Motor neuron (in vitro differentiated cells): ENCODE results near the gene ATP8B4. TPM values are rescaled to one million over a fixed set of nuclear protein-coding genes. Genes with fewer than 3 reads are reported as not detected.

ENCODE experiments used
- ATAC-seq, 8 experiments: fragments of 200-7000 bp; cut with Tn5 transposase; replicated peaks in 6 of 8; 2 replicates each; pipeline ENCODE4 v1.8.0; 2021; ENCODE audit warnings: mild to moderate bottlenecking in 8 of 8, moderate library complexity in 8 of 8
- H3K27ac ChIP-seq, 2 donors: fragments of 250-450 bp; sonication (Bioruptor Pico); 2 replicates each; pipeline ENCODE4 v1.9.0; 2021; ENCODE audit warnings: antibody characterized with exemption in 2 of 2, mild to moderate bottlenecking in 2 of 2, moderate library complexity in 1 of 2
- H3K4me1 ChIP-seq, 2 donors: fragments of 250-450 bp; sonication (Bioruptor Pico); replicated peaks in 1 of 2; 2 replicates each; pipeline ENCODE4 v1.6.1; 2021; ENCODE audit warnings: antibody characterized with exemption in 2 of 2, mild to moderate bottlenecking in 2 of 2, moderate library complexity in 1 of 2
- H3K4me3 ChIP-seq, 5 donors: fragments of 250-450 bp; sonication (Bioruptor Pico); 2 replicates each; pipeline ENCODE4 v1.9.0; 2021; ENCODE audit warnings: antibody characterized with exemption in 5 of 5, mild to moderate bottlenecking in 5 of 5, moderate library complexity in 4 of 5
- WGBS, 10 experiments: fragments of 450-650 bp; shearing (Covaris generic); methylation state at CpG; one replicate each; pipeline ENCODE4 v1.0.0; 2022; 5-methylcytosine and 5-hydroxymethylcytosine counted together
- in situ Hi-C, 9 experiments: fragments of 400-800 bp; cut with MboI; loops; one replicate each; pipeline ENCODE4 v1.15.0; 2021; ENCODE audit warnings: low sequenced_read_pairs in 9 of 9, low pct_unique_long_range_greater_than_20kb in 2 of 9; ENCODE audit not compliant: unreplicated experiment in 9 of 9
- total RNA-seq, 8 experiments: library from RNA; unstranded; fragments of 300-600 nt; gene quantifications; 2 replicates each; pipeline versions ENCODE4 v1.2.3 to v1.2.4, GENCODE V29; 2022

Gene ATP8B4
- total RNA-seq, 8 experiments from 2014 or later = 0.22 to 2.2 (median 1.1) TPM

DNA sequence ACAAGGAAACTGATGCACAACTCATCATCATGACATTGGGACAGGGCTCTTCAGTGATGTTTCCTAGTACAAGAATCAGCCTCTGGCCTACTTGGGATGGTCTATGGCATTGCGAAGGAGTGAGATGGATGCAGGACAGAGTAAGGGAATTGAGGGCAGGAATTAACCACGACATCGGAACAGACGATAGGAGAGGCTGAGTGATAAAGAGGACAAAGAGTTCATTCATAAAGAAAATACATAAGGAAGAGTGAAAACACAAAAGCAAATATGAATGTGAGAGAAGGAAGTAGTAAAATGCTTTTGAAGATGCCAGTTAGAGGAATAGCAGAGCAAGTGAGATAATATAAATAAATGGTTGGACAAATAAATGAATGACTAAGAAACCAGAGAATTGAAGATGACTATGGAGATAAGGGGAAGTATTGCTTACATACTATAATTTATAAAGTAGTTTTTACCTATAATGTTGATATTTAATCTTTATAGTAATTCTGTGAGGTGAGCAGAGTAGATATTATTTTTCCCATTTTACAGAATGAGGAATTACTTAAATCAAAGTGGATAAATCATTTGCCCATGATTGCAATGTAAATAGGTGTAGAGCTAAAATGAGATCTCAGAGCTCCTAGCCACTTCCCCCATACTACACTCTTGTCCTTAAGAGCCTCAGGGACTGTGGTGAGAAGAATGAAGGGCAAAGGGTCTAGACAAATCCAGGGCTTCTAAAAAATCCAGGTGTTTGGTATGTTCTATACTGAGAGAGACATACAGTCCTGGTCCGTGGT is 294.9 kb downstream of the ATP8B4 start:
- in situ Hi-C loops = no loop called here
- Histone ChIP-seq H3K27ac (no peak overlapping the region), H3K4me1 (no peaks in the 10 kb centered on the region), H3K4me3 (no peak overlapping the region)
- WGBS, 10 experiments = 62 to 100% (median 90%) methylated on average over 1 to 5 of the region's 5 CpGs
- no peak for ATAC-seq

GRCh38 chr15:49817100-49817499 is 301.9 kb downstream of the ATP8B4 start:
- Histone ChIP-seq H3K4me1 (peaks cover 0 to 3% of the 10 kb centered on the region in 2 donors), H3K4me3 (no peak overlapping the region), H3K27ac (no peak overlapping the region)
- no peak for ATAC-seq
- in situ Hi-C loops = no loop called here
- WGBS, 10 experiments = 80 to 100% (median 100%) methylated on average over 1 to 2 of the region's 2 CpGs; no CpG with 5 or more reads in 5 of the 10 experiments

DNA sequence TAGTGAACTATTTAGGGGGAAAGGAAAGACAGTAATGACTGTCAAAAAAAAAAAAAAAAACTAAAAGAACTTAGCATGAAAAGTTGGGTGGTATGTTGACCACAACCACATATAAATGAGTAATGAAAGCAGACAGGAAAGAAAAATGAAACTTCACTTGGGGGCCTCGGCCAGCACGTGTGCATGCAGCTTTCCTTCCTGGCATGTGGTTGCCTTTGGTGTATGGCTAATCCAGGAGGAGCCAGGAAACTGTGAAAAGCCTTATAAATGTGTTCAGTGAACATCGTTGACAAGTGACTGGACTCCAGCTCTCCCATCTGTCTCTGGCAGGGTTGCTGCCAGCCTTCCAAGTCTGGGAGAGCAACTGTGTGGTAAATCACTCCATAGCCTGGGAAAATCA is 303.1 kb downstream of the ATP8B4 start:
- 5 to 73% (median 38%) methylated on average over 2 to 3 of the region's 3 CpGs for WGBS, 10 experiments
- Histone ChIP-seq H3K27ac (no peak overlapping the region), H3K4me1 (peaks cover 0 to 3% of the 10 kb centered on the region in 2 donors), H3K4me3 (no peak overlapping the region)
- no peak for ATAC-seq
- in situ Hi-C loops = no loop called here

DNA sequence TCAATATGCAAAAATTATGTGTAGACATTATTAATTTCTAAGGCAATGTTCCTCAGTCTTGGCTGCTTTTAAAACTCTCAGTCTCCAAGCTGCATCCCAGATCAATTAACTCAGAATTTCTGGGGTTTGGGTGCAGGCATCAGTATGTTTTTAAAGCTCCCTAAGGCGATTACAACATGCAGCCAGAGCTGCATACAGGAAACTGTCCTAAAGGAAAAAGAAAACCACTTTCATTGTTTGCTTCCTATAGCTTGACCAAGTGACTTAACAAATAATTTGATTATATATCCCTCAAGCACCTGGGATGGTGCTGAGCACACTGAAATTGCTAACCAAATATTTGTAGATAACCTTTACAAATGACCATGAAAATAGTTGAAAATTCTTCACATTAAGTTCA is 303.5 kb downstream of the ATP8B4 start:
- ATAC-seq = no peak
- 20 to 100% (median 61%) methylated on average over 1 of the region's 1 CpG; no CpG with 5 or more reads in 2 of the 10 experiments for WGBS, 10 experiments
- Histone ChIP-seq H3K27ac (no peak overlapping the region), H3K4me1 (peaks cover 0 to 3% of the 10 kb centered on the region in 2 donors), H3K4me3 (no peak overlapping the region)
- in situ Hi-C loops = no loop called here

DNA sequence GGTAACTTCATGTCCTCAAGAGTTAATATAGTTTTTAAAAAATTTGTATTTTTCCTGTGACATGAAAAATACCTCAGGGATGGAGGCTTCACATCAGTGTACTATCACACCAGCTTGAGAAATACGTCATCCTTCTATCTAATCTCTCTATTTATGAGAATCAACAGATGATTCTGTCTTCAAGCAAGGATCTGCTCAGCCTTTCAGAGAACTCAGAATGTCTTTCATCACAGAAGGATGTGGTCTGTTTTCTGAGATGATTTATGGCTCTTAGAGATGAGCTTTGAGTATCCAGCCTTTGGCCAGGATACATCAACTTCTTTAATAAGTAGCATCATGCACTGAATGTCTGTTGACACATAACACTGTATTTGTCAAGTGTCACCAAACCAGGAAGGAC is 304.3 kb downstream of the ATP8B4 start:
- ATAC-seq = no peak
- peaks cover 0 to 3% of the 10 kb centered on the region in 2 donors for H3K4me1 ChIP-seq
- WGBS, 10 experiments = 33 to 100% (median 86%) methylated on average over 1 of the region's 1 CpG; no CpG with 5 or more reads in 4 of the 10 experiments
- H3K4me3 ChIP-seq = no peak overlapping the region
- in situ Hi-C loops = no loop called here
- no peak overlapping the region for H3K27ac ChIP-seq

DNA sequence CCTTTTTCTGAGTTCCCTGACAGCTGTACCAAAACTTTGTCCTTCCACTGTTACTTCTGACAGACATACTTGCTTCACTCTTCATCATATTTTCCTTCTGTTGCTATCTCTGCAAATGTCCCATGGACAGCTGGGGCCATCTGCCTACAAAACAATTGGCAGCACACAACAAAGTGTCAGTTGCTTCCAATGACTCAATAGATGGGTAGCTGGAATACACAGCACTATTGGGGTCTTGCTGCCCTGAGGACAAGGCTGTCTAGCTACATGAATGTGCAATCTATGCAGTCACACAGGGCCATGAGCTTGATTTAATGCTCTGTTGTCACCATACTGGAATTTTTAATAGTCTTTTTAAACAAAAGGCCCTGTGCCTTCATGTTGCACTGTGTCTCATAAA is 305.4 kb downstream of the ATP8B4 start:
- ATAC-seq = peak in 5 of 8 experiments; percentile 35 to 90 (median 83)
- no peak overlapping the region for H3K27ac ChIP-seq
- H3K4me1 ChIP-seq = peaks cover 0 to 3% of the 10 kb centered on the region in 2 donors
- H3K4me3 ChIP-seq = no peak overlapping the region
- in situ Hi-C loops = no loop called here

DNA sequence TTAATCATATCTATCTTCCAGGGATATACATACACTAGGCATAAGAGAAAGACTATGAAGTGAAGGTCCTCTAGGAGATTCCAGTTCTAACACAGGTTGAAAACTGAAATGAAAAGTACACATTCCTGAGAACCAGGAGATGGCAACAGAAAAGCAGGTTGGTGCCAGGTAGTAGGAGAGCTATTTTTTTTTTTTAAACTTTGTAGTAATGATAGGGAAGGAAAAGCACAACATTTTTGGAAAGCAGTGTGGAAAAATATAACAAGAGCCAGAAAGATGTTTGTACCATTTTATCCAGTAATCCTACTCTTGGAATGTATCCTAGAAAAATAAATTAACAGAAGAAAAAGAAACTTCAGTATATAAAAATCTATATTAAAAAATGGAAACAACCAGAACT is 308.3 kb downstream of the ATP8B4 start:
- no peak overlapping the region for H3K4me3 ChIP-seq
- H3K4me1 ChIP-seq = peaks cover 0 to 3% of the 10 kb centered on the region in 2 donors
- in situ Hi-C loops = no loop called here
- no peak overlapping the region for H3K27ac ChIP-seq
- no peak for ATAC-seq

- H3K4me1 ChIP-seq = peaks cover 0 to 3% of the 10 kb centered on the region in 2 donors
- no peak for ATAC-seq
- WGBS, 10 experiments = 50 to 86% (median 73%) methylated on average over 1 to 2 of the region's 2 CpGs; no CpG with 5 or more reads in 2 of the 10 experiments
- no peak overlapping the region for H3K27ac ChIP-seq
- H3K4me3 ChIP-seq = no peak overlapping the region
- in situ Hi-C loops = no loop called here
Observed at GRCh38 chr15:49809894-49810609, 309.0 kb downstream of the ATP8B4 start.

DNA sequence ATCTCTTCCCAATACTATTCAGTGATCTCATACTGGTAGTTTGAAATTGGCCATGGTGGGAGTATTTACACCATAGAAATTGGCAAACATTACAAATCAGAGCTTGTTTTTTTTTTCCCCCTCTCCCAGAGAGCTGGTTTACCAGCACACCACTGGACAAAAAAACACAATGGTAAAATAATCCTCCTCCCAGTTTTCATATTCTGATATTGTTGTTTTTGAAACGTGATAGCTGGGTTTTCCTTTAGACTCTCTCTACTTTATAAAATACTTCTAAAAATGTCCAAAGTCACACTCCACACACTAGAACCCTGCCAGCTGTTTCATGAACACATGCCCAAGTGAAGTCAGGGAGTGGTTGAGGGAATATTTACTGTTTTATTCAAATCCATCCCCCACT is 310.7 kb downstream of the ATP8B4 start:
- ATAC-seq = no peak
- H3K4me3 ChIP-seq = no peak overlapping the region
- in situ Hi-C loops = no loop called here
- no peaks in the 10 kb centered on the region for H3K4me1 ChIP-seq
- 20 to 83% (median 63%) methylated on average over 1 of the region's 1 CpG; no CpG with 5 or more reads in 3 of the 10 experiments for WGBS, 10 experiments
- no peak overlapping the region for H3K27ac ChIP-seq

Other genes with a start within 250 kb of the ATP8B4 start
- 1 to 10 TPM in 4 of 8 experiments, under 1 TPM in 2, not detected in 2; 0.20 to 3.6 (median 1.6) TPM for gene SLC27A2, start 63.0 kb upstream of the ATP8B4 start, total RNA-seq
- gene HDC, start 146.5 kb upstream of the ATP8B4 start, total RNA-seq = under 1 TPM in 4 of 8 experiments, not detected in 4; 0.15 to 0.57 (median 0.29) TPM
- gene GABPB1, start 236.0 kb upstream of the ATP8B4 start, total RNA-seq = 10 to 100 TPM; 17.4 to 33.4 (median 21.0) TPM